BE2C (cell line): ENCODE data around the gene CCDC178.

Experiments used
- DNase-seq: peaks from one replicate; pipeline ENCODE4 v3.0.0-alpha.2; 2020
- H3K27me3 ChIP-seq: fragments of 250-450 bp; sonication (Bioruptor Pico); 2 replicates; pipeline ENCODE4 v1.5.1; 2020; ENCODE audit warnings: mild to moderate bottlenecking
- H3K36me3 ChIP-seq: fragments of 250-450 bp; sonication (Bioruptor Pico); 2 replicates; pipeline ENCODE4 v1.5.1; 2020; ENCODE audit warnings: mild to moderate bottlenecking
- H3K4me1 ChIP-seq: fragments of 250-450 bp; sonication (Bioruptor Pico); 2 replicates; pipeline ENCODE4 v1.5.1; 2020
- H3K4me3 ChIP-seq: 2 replicates; pipeline ENCODE4 v1.5.1; 2011; ENCODE audit warnings: low read depth, low read length
- H3K9me3 ChIP-seq: fragments of 250-450 bp; sonication (Bioruptor Pico); 2 replicates; pipeline ENCODE4 v1.5.1; 2020
- TF ChIP-seq, protein P1 (sequence below): IDR thresholded peaks from 2 replicates; pipeline ENCODE4 v1.5.1; 2012; ENCODE audit warnings: mild to moderate bottlenecking, low read depth, low read length

CCDC178 gene

GRCh38 chr18:33467531-33467930 lies 27.0 kb upstream of the CCDC178 start:
- DNase-seq = no peak
- Histone ChIP-seq H3K4me3 (no peak overlapping the region), H3K4me1 (no peaks in the 10 kb centered on the region), H3K9me3 (no peaks in the 10 kb centered on the region), H3K27me3 (no peaks in the 10 kb centered on the region), H3K36me3 (no peaks in the 10 kb centered on the region)
- TF ChIP-seq, protein P1, sequence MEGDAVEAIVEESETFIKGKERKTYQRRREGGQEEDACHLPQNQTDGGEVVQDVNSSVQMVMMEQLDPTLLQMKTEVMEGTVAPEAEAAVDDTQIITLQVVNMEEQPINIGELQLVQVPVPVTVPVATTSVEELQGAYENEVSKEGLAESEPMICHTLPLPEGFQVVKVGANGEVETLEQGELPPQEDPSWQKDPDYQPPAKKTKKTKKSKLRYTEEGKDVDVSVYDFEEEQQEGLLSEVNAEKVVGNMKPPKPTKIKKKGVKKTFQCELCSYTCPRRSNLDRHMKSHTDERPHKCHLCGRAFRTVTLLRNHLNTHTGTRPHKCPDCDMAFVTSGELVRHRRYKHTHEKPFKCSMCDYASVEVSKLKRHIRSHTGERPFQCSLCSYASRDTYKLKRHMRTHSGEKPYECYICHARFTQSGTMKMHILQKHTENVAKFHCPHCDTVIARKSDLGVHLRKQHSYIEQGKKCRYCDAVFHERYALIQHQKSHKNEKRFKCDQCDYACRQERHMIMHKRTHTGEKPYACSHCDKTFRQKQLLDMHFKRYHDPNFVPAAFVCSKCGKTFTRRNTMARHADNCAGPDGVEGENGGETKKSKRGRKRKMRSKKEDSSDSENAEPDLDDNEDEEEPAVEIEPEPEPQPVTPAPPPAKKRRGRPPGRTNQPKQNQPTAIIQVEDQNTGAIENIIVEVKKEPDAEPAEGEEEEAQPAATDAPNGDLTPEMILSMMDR = no peak

DNA sequence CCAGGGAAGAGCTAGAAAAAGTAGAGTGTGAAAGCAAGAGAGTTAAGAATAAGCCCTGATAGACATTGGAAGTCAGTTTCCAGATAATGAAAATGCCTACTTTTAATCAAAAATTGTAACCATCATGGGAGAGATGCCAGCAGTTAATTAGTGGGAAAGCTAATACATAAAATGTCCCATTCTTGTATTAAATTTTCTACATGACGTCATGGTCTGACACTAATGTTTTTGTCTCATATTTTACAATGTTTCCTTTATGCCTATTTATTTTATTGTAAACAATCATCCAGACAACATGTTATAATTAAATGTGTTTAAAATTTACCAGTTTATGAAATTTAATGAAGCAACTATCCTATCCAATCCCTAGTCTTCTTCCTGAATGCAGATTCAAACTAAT lies 26.3 kb upstream of the CCDC178 start:
- no peaks in the 10 kb centered on the region for H3K27me3 ChIP-seq
- no peaks in the 10 kb centered on the region for H3K36me3 ChIP-seq
- H3K4me3 ChIP-seq = no peak overlapping the region
- H3K9me3 ChIP-seq = no peaks in the 10 kb centered on the region
- H3K4me1 ChIP-seq = no peaks in the 10 kb centered on the region
- TF ChIP-seq, protein P1 = no peak
- DNase-seq = no peak

GRCh38 chr18:33460681-33461080 lies 20.2 kb upstream of the CCDC178 start:
- H3K4me3 ChIP-seq = no peak overlapping the region
- DNase-seq = no peak
- H3K36me3 ChIP-seq = no peaks in the 10 kb centered on the region
- TF ChIP-seq, protein P1 = no peak
- H3K4me1 ChIP-seq = no peaks in the 10 kb centered on the region
- H3K9me3 ChIP-seq = no peaks in the 10 kb centered on the region
- no peaks in the 10 kb centered on the region for H3K27me3 ChIP-seq

- DNase-seq = no peak
- H3K36me3 ChIP-seq = no peaks in the 10 kb centered on the region
- TF ChIP-seq, protein P1 = no peak
Measured at GRCh38 chr18:33459612-33460011, 19.1 kb upstream of the CCDC178 start.

GRCh38 chr18:33446604-33447003 lies 6.1 kb upstream of the CCDC178 start:
- no peak overlapping the region for H3K4me3 ChIP-seq
- no peaks in the 10 kb centered on the region for H3K4me1 ChIP-seq
- no peak for DNase-seq
- no peaks in the 10 kb centered on the region for H3K36me3 ChIP-seq
- no peaks in the 10 kb centered on the region for H3K9me3 ChIP-seq
- no peaks in the 10 kb centered on the region for H3K27me3 ChIP-seq
- TF ChIP-seq, protein P1 = no peak

More at GRCh38 chr18:33459612-33460011, 19.1 kb upstream of the CCDC178 start:
- Histone ChIP-seq H3K27me3 (no peaks in the 10 kb centered on the region), H3K9me3 (no peaks in the 10 kb centered on the region), H3K4me3 (no peak overlapping the region), H3K4me1 (no peaks in the 10 kb centered on the region)

GRCh38 chr18:33444709-33445108 lies 4.2 kb upstream of the CCDC178 start:
- Histone ChIP-seq H3K4me1 (no peaks in the 10 kb centered on the region), H3K9me3 (no peaks in the 10 kb centered on the region), H3K27me3 (peaks cover 10% of the 10 kb centered on the region), H3K36me3 (no peaks in the 10 kb centered on the region), H3K4me3 (no peak overlapping the region)
- no peak for DNase-seq
- TF ChIP-seq, protein P1 = no peak
